ENCODE results near the gene NHLRC2. TPM values are rescaled to one million over a fixed set of nuclear protein-coding genes. Genes with fewer than 3 reads are reported as not detected.

The NHLRC2 gene
- total and polyA plus RNA-seq, 2 donors from 2014 or later: 4.5 to 40.8 TPM

- Histone ChIP-seq H3K4me1 (ENCODE audit: control insufficient read depth in 2 of 3, insufficient read depth in 2 of 3, low read depth in 1 of 3, low read length in 3 of 3) (no peaks in the 10 kb centered on the region), H3K4me3 (ENCODE audit: low read length in 3 of 3) (no peak overlapping the region), H3K36me3 (ENCODE audit: control insufficient read depth in 2 of 3, insufficient read depth in 3 of 3, low read length in 3 of 3) (no peaks in the 10 kb centered on the region), H3K27me3 (ENCODE audit: control insufficient read depth, insufficient read depth, low read length) (no peaks in the 10 kb centered on the region), H3K9ac (ENCODE audit: low read length in 3 of 3) (no peak overlapping the region), H3K27ac (ENCODE audit: low read depth in 2 of 2, low read length in 2 of 2) (no peak overlapping the region), H3K9me3 (ENCODE audit: control insufficient read depth in 2 of 3, insufficient read depth in 1 of 3, low read length in 3 of 3) (no peaks in the 10 kb centered on the region)
- intact Hi-C loops (cut with DNase I): no loop called here
- no peak for FAIRE-seq
- DNase-seq: no peak
- TF ChIP-seq, protein P1, sequence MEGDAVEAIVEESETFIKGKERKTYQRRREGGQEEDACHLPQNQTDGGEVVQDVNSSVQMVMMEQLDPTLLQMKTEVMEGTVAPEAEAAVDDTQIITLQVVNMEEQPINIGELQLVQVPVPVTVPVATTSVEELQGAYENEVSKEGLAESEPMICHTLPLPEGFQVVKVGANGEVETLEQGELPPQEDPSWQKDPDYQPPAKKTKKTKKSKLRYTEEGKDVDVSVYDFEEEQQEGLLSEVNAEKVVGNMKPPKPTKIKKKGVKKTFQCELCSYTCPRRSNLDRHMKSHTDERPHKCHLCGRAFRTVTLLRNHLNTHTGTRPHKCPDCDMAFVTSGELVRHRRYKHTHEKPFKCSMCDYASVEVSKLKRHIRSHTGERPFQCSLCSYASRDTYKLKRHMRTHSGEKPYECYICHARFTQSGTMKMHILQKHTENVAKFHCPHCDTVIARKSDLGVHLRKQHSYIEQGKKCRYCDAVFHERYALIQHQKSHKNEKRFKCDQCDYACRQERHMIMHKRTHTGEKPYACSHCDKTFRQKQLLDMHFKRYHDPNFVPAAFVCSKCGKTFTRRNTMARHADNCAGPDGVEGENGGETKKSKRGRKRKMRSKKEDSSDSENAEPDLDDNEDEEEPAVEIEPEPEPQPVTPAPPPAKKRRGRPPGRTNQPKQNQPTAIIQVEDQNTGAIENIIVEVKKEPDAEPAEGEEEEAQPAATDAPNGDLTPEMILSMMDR (IDR thresholded peaks at IDR 0.05; ENCODE audit: borderline replicate concordance, extremely low read depth, insufficient read depth): no peak
Observed at GRCh38 chr10:113879691-113880090, 25.2 kb downstream of the NHLRC2 start.

GRCh38 chr10:113880236-113880635, 25.8 kb downstream of the NHLRC2 start:
- DNase-seq (no peak), FAIRE-seq (no peak)
- H3K4me1 ChIP-seq (ENCODE audit: control insufficient read depth in 2 of 3, insufficient read depth in 2 of 3, low read depth in 1 of 3, low read length in 3 of 3): no peaks in the 10 kb centered on the region

DNA sequence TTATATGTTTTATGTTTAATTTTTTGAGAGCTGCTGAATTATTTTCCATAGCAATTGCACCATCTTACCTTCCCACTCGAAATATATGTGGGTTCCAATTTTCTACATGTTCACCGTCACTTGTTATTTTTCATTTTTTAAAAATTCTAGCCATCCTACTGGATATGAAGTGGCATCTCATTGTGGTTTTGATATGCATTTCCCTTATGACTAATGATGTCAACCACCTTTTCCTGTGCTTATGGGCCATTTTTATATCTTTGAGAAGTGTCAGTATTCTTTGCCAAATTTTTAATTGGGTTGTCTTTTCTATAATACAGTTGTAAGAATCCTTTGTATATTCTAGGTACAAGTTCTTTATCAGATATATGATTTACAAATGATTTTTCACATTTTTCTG, 27.8 kb downstream of the NHLRC2 start:
- Histone ChIP-seq H3K27ac (ENCODE audit: low read depth in 2 of 2, low read length in 2 of 2) (no peak overlapping the region), H3K4me3 (ENCODE audit: low read length in 3 of 3) (no peak overlapping the region), H3K9me3 (ENCODE audit: control insufficient read depth in 2 of 3, insufficient read depth in 1 of 3, low read length in 3 of 3) (peaks cover 0 to 2% (median 0%) of the 10 kb centered on the region in 3 donors), H3K27me3 (ENCODE audit: control insufficient read depth, insufficient read depth, low read length) (no peaks in the 10 kb centered on the region), H3K4me1 (ENCODE audit: control insufficient read depth in 2 of 3, insufficient read depth in 2 of 3, low read depth in 1 of 3, low read length in 3 of 3) (no peaks in the 10 kb centered on the region), H3K9ac (ENCODE audit: low read length in 3 of 3) (no peak overlapping the region), H3K36me3 (ENCODE audit: control insufficient read depth in 2 of 3, insufficient read depth in 3 of 3, low read length in 3 of 3) (peaks cover 0 to 3% (median 0%) of the 10 kb centered on the region in 3 donors)
- no peak for FAIRE-seq
- no peak for DNase-seq
- intact Hi-C loops (cut with DNase I): no loop called here
- TF ChIP-seq, protein P1 (IDR thresholded peaks at IDR 0.05; ENCODE audit: borderline replicate concordance, extremely low read depth, insufficient read depth): no peak

More at GRCh38 chr10:113880236-113880635, 25.8 kb downstream of the NHLRC2 start:
- Histone ChIP-seq H3K27me3 (ENCODE audit: control insufficient read depth, insufficient read depth, low read length) (no peaks in the 10 kb centered on the region), H3K9ac (ENCODE audit: low read length in 3 of 3) (no peak overlapping the region), H3K4me3 (ENCODE audit: low read length in 3 of 3) (no peak overlapping the region), H3K36me3 (ENCODE audit: control insufficient read depth in 2 of 3, insufficient read depth in 3 of 3, low read length in 3 of 3) (no peaks in the 10 kb centered on the region), H3K27ac (ENCODE audit: low read depth in 2 of 2, low read length in 2 of 2) (no peak overlapping the region), H3K9me3 (ENCODE audit: control insufficient read depth in 2 of 3, insufficient read depth in 1 of 3, low read length in 3 of 3) (no peaks in the 10 kb centered on the region)
- TF ChIP-seq, protein P1 (IDR thresholded peaks at IDR 0.05; ENCODE audit: borderline replicate concordance, extremely low read depth, insufficient read depth): no peak
- intact Hi-C loops (cut with DNase I): no loop called here

GRCh38 chr10:113889911-113890310, 35.5 kb downstream of the NHLRC2 start:
- Histone ChIP-seq H3K9me3 (ENCODE audit: control insufficient read depth in 2 of 3, insufficient read depth in 1 of 3, low read length in 3 of 3) (peaks cover 0 to 2% (median 0%) of the 10 kb centered on the region in 3 donors), H3K9ac (ENCODE audit: low read length in 3 of 3) (no peak overlapping the region), H3K27me3 (ENCODE audit: control insufficient read depth, insufficient read depth, low read length) (no peaks in the 10 kb centered on the region), H3K4me1 (ENCODE audit: control insufficient read depth in 2 of 3, insufficient read depth in 2 of 3, low read depth in 1 of 3, low read length in 3 of 3) (no peaks in the 10 kb centered on the region), H3K4me3 (ENCODE audit: low read length in 3 of 3) (no peak overlapping the region), H3K36me3 (ENCODE audit: control insufficient read depth in 2 of 3, insufficient read depth in 3 of 3, low read length in 3 of 3) (peaks cover 0 to 5% (median 0%) of the 10 kb centered on the region in 3 donors), H3K27ac (ENCODE audit: low read depth in 2 of 2, low read length in 2 of 2) (no peak overlapping the region)
- FAIRE-seq (no peak), DNase-seq (no peak)
- intact Hi-C loops (cut with DNase I): no loop called here
- TF ChIP-seq, protein P1 (IDR thresholded peaks at IDR 0.05; ENCODE audit: borderline replicate concordance, extremely low read depth, insufficient read depth): no peak

Measured in kidney (tissue), 14 donors.